Testis (tissue), 3 donors: ENCODE results near the gene PIF1. TPM values are rescaled to one million over a fixed set of nuclear protein-coding genes. Genes with fewer than 3 reads are reported as not detected.

Source experiments
- DNase-seq: peaks from one replicate; pipeline ENCODE4 v3.0.0-alpha.2; 2019
- H3K27ac ChIP-seq, 2 donors: fragments of 200-600 bp; sonication (generic); one replicate each; pipeline ENCODE4 v1.5.1; 2019
- H3K27me3 ChIP-seq: fragments of 200-600 bp; sonication (generic); one replicate; pipeline ENCODE4 v1.5.1; 2019
- H3K36me3 ChIP-seq: fragments of 200-600 bp; sonication (generic); one replicate; pipeline ENCODE4 v1.5.1; 2017; ENCODE audit warnings: low read depth; ENCODE audit errors: missing control alignments
- H3K4me1 ChIP-seq: fragments of 200-600 bp; sonication (generic); one replicate; pipeline ENCODE4 v1.5.1; 2019
- H3K4me3 ChIP-seq, 2 donors: fragments of 200-600 bp; sonication (generic); one replicate each; pipeline ENCODE4 v1.5.1; 2017 to 2019
- H3K9me3 ChIP-seq: fragments of 200-600 bp; sonication (generic); one replicate; pipeline ENCODE4 v1.5.1; 2017
- CTCF ChIP-seq, 3 experiments: fragments of 450-650 bp in 2 of 3; fragments of 200-600 bp in 1 of 3; sonication (generic) in 1 of 3; IDR thresholded peaks; one replicate each; pipeline ENCODE4 v1.5.1; 2016 to 2019; ENCODE audit warnings: antibody characterized with exemption in 3 of 3, mild to moderate bottlenecking in 2 of 3, moderate library complexity in 1 of 3
- POLR2A ChIP-seq: fragments of 450-650 bp; IDR thresholded peaks from one replicate; pipeline ENCODE4 v1.6.1; 2017; ENCODE audit warnings: antibody characterized with exemption, mild to moderate bottlenecking, moderate library complexity
- WGBS, 2 donors: methylation state at CpG; one replicate each; pipeline ENCODE4 v1.1.5; 2018; 5-methylcytosine and 5-hydroxymethylcytosine counted together
- intact Hi-C: fragments of 100-400 bp; cut with DNase I; formaldehyde crosslinking; loops from one replicate; pipeline ENCODE4 v1.15.1; 2023; ENCODE audit warnings: low total_unique reads
- polyA plus RNA-seq: library from polyadenylated mRNA; stranded (reverse); fragments of 350-450 nt; fragmentation: Illumina TruSeq; extraction: RNeasy Lipid Tissue Mini Kit (QIAGEN cat#74804); gene quantifications from one replicate; pipeline ENCODE4 v1.2.3, GENCODE V29; 2014; ENCODE audit warnings: low read depth, low replicate concordance; ENCODE audit not compliant: insufficient read depth
- total RNA-seq, 2 donors: library from RNA; depleted of rRNA; stranded (reverse); fragments of >200 nt; gene quantifications; one replicate each; pipeline ENCODE4 v1.2.3, GENCODE V29; 2016

Gene PIF1
- total and polyA plus RNA-seq, 3 donors from 2014 or later: 3.4 to 19.1 (median 6.9) TPM

- TF ChIP-seq CTCF (IDR thresholded peaks at IDR 0.05): no peak
- Histone ChIP-seq H3K27ac (peak overlapping the region; percentile 90 to 95), H3K27me3 (no peaks in the 10 kb centered on the region), H3K4me3 (peak overlapping the region; percentile 84 to 98), H3K36me3 (no peaks in the 10 kb centered on the region), H3K4me1 (peaks cover 25% of the 10 kb centered on the region), H3K9me3 (no peaks in the 10 kb centered on the region)
- intact Hi-C loops: no loop called here
- DNase-seq: no peak
- 1% methylated on average over 22 to 26 of the region's 26 CpGs for WGBS, 2 donors
Observed at GRCh38 chr15:64842096-64842939, 16.9 kb upstream of the PIF1 start.

DNA sequence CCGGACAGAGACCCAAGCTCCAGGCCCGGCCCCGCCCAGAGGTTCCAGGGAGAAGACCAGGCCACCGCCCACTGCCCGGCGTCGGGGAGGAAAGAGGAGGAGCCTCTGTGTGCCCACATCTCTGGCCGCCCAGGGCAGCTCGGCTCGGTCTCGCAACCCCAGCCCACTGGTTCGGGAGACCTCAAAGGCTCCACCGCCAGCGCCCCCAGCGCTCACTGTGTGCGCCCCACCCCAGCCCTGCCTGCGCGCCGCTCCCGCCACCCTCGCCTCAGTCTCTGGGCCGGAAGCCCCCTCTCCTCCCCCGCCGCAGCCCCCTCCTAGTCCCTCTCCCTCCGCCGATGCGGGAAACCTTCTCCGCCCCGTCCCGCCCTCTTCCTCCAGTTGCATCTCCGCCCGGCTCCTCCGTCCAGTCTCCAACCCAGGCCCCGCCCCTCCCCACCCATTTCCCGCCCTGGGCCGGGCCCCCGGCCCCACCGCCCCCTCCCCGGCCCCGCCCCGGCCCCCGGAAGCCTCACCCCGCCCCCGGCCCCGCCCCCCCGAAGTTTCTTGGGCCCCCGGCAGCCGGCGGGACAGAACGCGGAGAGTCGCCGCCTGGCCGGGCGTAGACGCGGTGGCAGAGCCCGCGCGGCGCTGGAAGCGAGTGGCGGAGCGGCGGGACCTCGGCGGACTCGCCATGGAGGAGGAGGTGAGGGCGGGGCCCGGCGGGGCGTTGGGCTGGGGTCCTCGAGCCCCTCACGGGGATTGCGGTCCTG is 16.1 kb upstream of the PIF1 start, which contains the start of gene PLEKHO2:
Gene PLEKHO2, plus strand, starts transcription at position 572 of the 752 bp plus-strand sequence. Its CDS starts 102 bp downstream, at position 674.
- TF ChIP-seq POLR2A: peak; percentile 49
- no peak for TF ChIP-seq CTCF (IDR thresholded peaks at IDR 0.05)
- intact Hi-C loops: no loop called here
- H3K27me3 ChIP-seq: no peaks in the 10 kb centered on the region
- peak within 1 kb of the TSS; percentile 90 to 95 for H3K27ac ChIP-seq
- no peaks in the 10 kb centered on the region for H3K36me3 ChIP-seq
- DNase-seq: peak; percentile 96
- 1% methylated on average over 65 of the region's 75 CpGs; no CpG with 5 or more reads in 1 of the 2 donors for WGBS, 2 donors
- H3K4me3 ChIP-seq: peak within 1 kb of the TSS; percentile 84 to 98
- H3K4me1 ChIP-seq: peaks cover 25% of the 10 kb centered on the region
- H3K9me3 ChIP-seq: no peaks in the 10 kb centered on the region

DNA sequence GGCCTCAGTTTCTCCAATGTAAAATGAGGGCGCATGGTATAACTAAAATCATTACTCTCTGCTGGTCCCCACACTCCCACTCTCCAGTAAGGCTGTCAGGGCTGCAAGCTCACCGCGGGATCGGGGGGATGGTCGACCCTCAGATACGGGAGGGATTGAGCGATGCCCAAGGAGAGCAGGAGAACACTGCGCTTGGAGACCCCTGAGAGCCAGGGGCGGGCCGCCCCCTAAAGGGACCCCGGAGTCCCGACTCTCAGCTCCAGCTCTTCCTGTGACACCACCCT is 15.6 kb upstream of the PIF1 start:
- intact Hi-C loops: no loop called here
- no peaks in the 10 kb centered on the region for H3K9me3 ChIP-seq
- TF ChIP-seq POLR2A: no peak
- TF ChIP-seq CTCF (IDR thresholded peaks at IDR 0.05): no peak
- H3K4me1 ChIP-seq: peaks cover 25% of the 10 kb centered on the region
- WGBS, 2 donors: 4 to 7% methylated on average over 3 to 12 of the region's 12 CpGs
- H3K27me3 ChIP-seq: no peaks in the 10 kb centered on the region
- peak overlapping the region; percentile 84 to 98 for H3K4me3 ChIP-seq
- H3K36me3 ChIP-seq: no peaks in the 10 kb centered on the region
- no peak for DNase-seq
- H3K27ac ChIP-seq: peak overlapping the region; percentile 90 to 95

DNA sequence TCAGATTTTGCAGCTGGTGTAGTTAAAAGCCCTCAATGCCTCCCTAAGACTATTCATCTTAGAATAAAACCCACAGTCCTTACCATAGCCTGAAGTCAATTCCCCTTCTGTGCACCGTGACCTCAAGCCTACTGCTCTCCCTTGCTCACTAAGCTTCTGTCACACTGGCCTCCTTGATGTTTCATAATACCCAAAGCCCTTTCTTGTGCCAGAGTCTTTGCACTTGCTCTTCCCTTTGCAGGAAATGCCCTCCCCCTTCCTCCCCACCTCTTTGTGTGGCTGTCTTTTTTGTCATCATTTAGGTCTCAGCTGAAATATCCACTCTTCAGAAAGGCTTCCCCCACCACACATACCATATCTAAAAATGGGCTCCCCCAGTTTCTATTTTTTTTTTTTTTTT is 12.1 kb upstream of the PIF1 start:
- no peak for DNase-seq
- no peaks in the 10 kb centered on the region for H3K9me3 ChIP-seq
- intact Hi-C loops: no loop called here
- 86 to 100% methylated on average over 1 of the region's 1 CpG for WGBS, 2 donors
- no peaks in the 10 kb centered on the region for H3K36me3 ChIP-seq
- H3K4me3 ChIP-seq: no peak overlapping the region
- H3K27ac ChIP-seq: no peak overlapping the region
- no peaks in the 10 kb centered on the region for H3K27me3 ChIP-seq
- H3K4me1 ChIP-seq: peaks cover 8% of the 10 kb centered on the region
- TF ChIP-seq CTCF (IDR thresholded peaks at IDR 0.05): no peak
- TF ChIP-seq POLR2A: no peak
